ENCODE data around the gene SGPP2.
"Not testable (repeated sequence)": the region's sequence is repeated elsewhere in the genome, so short reads cannot be mapped to it uniquely, and the experiment has no call there.

The SGPP2 gene

GRCh38 chr2:222424276-222424728, at the start of gene SGPP2:
TSS of gene SGPP2 (plus strand) at chr2:222424543. CDS start at chr2:222424603, 60 bp downstream.
- DNase-seq: no peak

GRCh38 chr2:222375798-222376197, 48.5 kb upstream of the SGPP2 start:
- no peak for DNase-seq

GRCh38 chr2:222380456-222380855, 43.9 kb upstream of the SGPP2 start:
- no peak for DNase-seq

DNA sequence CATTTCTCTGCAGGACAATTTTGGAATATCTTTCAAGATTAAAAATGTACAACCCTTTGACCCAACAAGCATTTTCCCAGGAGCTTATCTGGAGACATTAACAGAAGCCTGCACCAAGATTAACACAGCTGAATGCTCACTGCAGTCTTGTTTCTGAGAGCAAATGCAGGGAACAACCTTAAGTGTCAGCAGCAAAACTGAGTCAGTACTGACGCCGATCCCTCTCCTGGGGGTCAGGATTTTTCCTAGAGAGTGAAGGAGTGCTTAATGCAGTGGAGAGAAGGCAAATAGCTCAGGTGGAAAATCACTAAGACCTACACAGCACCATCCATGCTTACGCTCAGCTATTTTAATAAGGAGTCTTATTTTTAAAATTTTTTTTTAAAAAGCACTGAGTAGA, 42.8 kb upstream of the SGPP2 start:
- no peak for DNase-seq

- DNase-seq: no peak
Measured at GRCh38 chr2:222383255-222383654, 41.1 kb upstream of the SGPP2 start.

DNA sequence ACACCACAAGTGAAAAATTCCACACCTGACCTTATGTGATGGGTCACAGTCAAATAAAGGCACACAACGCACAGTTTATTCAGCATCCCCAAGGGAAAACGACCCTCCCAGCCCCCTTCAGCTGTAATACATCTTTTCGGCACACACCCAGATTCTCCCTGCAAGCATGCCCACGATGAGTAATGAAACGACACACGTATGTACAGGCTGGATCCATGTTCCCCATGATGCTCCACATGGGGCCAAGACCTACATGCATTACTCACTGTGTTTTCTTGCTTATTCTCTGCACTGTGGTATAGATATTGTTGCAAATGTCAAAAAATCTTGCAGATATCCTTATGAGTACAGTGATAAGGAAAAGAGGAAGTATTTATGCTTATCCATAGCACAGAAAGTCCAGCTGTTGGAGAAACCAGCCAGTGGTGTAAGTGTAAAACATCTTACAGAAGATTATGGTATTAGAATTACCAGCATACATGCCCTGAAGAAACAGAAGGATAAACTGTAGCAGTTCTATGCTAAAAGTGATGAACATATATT, 32.5 kb upstream of the SGPP2 start:
- DNase-seq: no peak

DNA sequence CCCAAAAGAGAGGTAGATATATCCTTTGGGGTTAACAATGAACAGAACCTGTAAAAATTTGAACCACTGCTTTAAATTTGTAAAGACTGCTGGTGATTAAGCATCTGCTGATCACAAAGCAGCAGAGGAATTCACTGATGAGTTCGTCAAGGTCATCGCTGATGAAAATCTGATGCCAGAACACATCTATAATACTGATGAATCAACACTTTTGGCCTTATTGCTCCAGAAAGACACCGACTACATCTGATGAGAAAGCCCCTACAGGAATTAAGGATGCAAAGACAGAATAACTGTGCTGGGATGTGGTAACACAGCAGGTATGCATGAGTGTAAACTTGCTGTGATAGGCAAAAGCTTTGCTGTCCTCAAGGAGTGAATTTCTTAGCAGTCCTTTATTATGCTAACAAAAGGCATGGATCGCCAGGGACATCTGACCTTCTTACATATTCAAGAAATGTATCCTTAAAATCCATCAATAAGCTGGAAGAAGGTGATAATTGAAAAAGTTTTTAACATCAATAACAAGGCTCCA, 30.5 kb upstream of the SGPP2 start:
- no peak for DNase-seq

GRCh38 chr2:222398446-222398885, 25.9 kb upstream of the SGPP2 start:
- no peak for DNase-seq

DNA sequence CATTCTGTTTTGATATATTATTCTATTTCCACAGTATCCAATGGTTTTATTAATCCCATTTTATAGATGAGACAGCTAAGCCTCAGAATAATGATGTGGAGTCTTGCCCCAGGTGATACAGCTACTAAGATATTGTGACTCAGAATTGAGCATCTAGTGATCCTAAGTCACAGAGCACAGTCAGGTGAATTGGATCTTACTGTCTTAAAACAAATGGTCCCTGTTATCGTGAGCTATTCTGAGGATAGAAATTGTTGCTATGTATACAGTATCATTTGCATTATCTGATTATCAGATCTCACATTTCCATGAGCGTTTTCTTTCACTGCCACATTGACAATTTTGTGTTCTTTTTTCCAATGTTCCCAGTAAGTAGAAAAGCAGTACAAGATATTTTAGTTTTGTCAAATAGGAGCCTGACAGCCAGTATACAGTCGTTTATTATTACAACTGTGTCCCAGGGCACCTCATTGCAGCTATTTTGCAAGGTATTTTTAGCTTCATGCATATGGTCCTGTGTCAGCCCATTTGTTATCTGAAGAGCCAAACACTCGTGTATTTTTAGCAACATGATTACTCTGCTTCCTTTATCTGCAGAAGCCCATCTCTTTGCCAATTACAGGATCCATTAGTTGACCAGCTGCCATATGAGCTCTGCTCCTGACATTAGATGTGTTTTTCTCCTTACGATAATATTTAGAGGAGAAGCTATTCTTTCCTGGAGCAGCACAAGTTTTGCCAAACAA, 25.1 kb upstream of the SGPP2 start:
- no peak for DNase-seq

- no peak for DNase-seq
Measured at GRCh38 chr2:222404151-222404905, 20.0 kb upstream of the SGPP2 start.

DNA sequence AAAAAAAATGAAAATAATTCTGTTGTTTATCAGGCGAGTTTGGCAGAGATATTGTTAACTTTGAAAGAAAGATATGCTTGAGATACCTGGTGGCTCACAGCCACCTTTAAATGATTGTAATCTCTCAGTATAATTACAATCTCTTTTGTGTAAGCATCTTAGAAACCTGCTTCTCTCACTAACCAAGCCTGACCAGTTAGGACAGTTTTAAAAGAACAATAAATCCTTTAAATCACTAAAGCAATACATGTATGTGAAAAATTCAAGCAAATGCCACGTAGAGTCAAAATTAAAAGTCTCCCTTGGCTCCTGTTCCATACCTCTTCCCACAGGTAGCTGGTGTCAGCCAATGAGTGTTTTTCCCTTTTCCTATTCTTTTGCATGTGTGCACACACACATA, 15.7 kb upstream of the SGPP2 start:
- DNase-seq: no peak

GRCh38 chr2:222410534-222410933, 13.8 kb upstream of the SGPP2 start:
- no peak for DNase-seq

DNA sequence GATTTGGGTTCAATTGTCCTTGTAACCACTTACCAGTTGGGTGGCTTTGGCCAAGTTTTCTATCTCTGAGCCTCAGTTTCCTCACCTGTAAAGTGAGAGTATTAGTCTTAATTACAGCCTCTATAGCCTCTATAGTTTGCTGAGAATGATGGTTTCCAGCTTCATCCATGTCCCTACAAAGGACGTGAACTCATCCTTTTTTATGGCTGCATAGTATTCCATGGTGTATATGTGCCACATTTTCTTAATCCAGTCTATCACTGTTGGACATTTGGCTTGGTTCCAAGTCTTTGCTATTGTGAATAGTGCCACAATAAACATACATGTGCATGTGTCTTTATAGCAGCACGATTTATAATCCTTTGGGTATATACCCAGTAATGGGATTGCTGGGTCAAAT, 12.0 kb upstream of the SGPP2 start:
- DNase-seq: not testable (repeated sequence)

- DNase-seq: no peak
Measured at GRCh38 chr2:222413295-222413911, 10.9 kb upstream of the SGPP2 start.

GRCh38 chr2:222418739-222419138, 5.6 kb upstream of the SGPP2 start:
- DNase-seq: no peak

- DNase-seq: no peak
Measured at GRCh38 chr2:222420508-222420907, 3.8 kb upstream of the SGPP2 start.

- no peak for DNase-seq
Measured at GRCh38 chr2:222421626-222422025, 2.7 kb upstream of the SGPP2 start.

- no peak for DNase-seq
Measured at GRCh38 chr2:222423186-222423585, 1.2 kb upstream of the SGPP2 start.

- peak; percentile 46 for DNase-seq
Measured at GRCh38 chr2:222423632-222424275, 589 bp upstream of the SGPP2 start.

- DNase-seq: no peak
Measured at GRCh38 chr2:222424729-222425671, 657 bp downstream of the SGPP2 start.

- no peak for DNase-seq
Measured at GRCh38 chr2:222427646-222428301, 3.4 kb downstream of the SGPP2 start.

Measured in activated T-cell treated with anti-CD3 and anti-CD28 coated beads for 4 hours (primary cell).